Measurements from ENCODE around the gene OR4E2. TPM values are rescaled to one million over a fixed set of nuclear protein-coding genes. Genes with fewer than 3 reads are reported as not detected.
A peak's percentile ranks its signal among the peaks of the same experiment; 100 is the strongest.

OR4E2 gene
- total RNA-seq, 1 experiment from 2014 or later, result not detected

DNA sequence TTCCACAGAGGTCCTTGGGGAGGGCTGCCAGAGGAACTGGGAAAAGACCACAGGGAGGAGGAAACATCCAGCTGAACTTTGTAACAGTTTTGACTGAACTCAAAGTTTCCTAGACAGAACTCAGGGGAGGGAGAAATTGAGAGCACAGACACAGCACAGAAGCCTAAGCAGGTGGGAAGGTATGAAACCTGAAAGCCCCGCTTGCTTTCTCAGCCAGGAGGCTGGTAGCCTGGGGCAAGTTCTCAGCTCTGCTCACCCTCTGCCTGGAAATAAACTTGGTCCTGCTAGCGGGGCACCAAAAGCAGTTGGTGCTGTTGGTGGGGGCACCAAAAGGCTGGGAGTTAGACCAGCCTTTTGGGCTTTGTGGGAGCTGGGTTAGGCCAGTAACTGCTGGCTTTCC lies 45.9 kb downstream of the OR4E2 start:
- Histone ChIP-seq H2AFZ (ENCODE audit: low read length) (no peak overlapping the region), H3K9ac (ENCODE audit: low read length) (no peak overlapping the region), H3K27me3 (ENCODE audit: low read length) (no peaks in the 10 kb centered on the region; the same call in 1 of the 2 replicates), H4K20me1 (ENCODE audit: insufficient read depth, low read depth, low read length) (peaks cover 9% of the 10 kb centered on the region), H3K9me2 (replicated peaks; ENCODE audit: insufficient read depth, low read length) (no peaks in the 10 kb centered on the region), H3K4me2 (ENCODE audit: low read depth, low read length, poor library complexity, severe bottlenecking) (no peak overlapping the region), H3K36me3 (ENCODE audit: insufficient read depth, low read length) (no peaks in the 10 kb centered on the region), H3K4me1 (ENCODE audit: low read length) (peaks cover 35% of the 10 kb centered on the region), H3K79me2 (ENCODE audit: low read length) (no peaks in the 10 kb centered on the region), H3K4me3 (ENCODE audit: low read length) (no peak overlapping the region), H3K27ac (ENCODE audit: low read length) (no peak overlapping the region), H3K9me3 (ENCODE audit: low read length) (no peaks in the 10 kb centered on the region)
- no peak for DNase-seq

DNA sequence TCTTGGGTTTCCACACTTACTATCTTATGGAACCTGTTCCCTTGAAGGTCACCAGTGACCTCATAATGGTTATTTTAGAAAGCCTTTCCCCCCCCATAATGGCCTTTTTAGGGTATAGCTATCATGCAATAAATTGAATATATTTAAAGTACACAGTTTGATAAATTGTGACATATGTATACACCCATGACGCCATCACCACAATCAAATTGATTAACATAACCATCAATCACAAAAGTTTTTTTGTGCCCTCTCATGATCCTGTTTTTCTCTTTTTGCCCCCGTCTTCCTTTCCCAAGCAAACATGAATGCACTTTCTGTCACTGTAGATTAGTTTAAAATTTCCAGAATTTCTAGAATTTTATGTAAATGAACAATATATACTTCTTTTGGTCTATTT lies 48.7 kb downstream of the OR4E2 start:
- peaks cover 51% of the 10 kb centered on the region for H3K4me1 ChIP-seq (ENCODE audit: low read length)
- H3K36me3 ChIP-seq (ENCODE audit: insufficient read depth, low read length), result no peaks in the 10 kb centered on the region
- no peaks in the 10 kb centered on the region for H3K9me2 ChIP-seq (replicated peaks; ENCODE audit: insufficient read depth, low read length)
- H3K9ac ChIP-seq (ENCODE audit: low read length), result no peak overlapping the region
- no peak overlapping the region for H2AFZ ChIP-seq (ENCODE audit: low read length)
- no peaks in the 10 kb centered on the region for H3K79me2 ChIP-seq (ENCODE audit: low read length)
- H3K27me3 ChIP-seq (ENCODE audit: low read length), result peaks cover 8% of the 10 kb centered on the region; the same call in 1 of the 2 replicates
- H3K9me3 ChIP-seq (ENCODE audit: low read length), result peaks cover 7% of the 10 kb centered on the region
- H3K27ac ChIP-seq (ENCODE audit: low read length), result no peak overlapping the region
- no peak overlapping the region for H3K4me3 ChIP-seq (ENCODE audit: low read length)
- H3K4me2 ChIP-seq (ENCODE audit: low read depth, low read length, poor library complexity, severe bottlenecking), result no peak overlapping the region
- DNase-seq, result no peak
- peaks cover 9% of the 10 kb centered on the region; the same call in 1 of the 2 replicates for H4K20me1 ChIP-seq (ENCODE audit: insufficient read depth, low read depth, low read length)

DNA sequence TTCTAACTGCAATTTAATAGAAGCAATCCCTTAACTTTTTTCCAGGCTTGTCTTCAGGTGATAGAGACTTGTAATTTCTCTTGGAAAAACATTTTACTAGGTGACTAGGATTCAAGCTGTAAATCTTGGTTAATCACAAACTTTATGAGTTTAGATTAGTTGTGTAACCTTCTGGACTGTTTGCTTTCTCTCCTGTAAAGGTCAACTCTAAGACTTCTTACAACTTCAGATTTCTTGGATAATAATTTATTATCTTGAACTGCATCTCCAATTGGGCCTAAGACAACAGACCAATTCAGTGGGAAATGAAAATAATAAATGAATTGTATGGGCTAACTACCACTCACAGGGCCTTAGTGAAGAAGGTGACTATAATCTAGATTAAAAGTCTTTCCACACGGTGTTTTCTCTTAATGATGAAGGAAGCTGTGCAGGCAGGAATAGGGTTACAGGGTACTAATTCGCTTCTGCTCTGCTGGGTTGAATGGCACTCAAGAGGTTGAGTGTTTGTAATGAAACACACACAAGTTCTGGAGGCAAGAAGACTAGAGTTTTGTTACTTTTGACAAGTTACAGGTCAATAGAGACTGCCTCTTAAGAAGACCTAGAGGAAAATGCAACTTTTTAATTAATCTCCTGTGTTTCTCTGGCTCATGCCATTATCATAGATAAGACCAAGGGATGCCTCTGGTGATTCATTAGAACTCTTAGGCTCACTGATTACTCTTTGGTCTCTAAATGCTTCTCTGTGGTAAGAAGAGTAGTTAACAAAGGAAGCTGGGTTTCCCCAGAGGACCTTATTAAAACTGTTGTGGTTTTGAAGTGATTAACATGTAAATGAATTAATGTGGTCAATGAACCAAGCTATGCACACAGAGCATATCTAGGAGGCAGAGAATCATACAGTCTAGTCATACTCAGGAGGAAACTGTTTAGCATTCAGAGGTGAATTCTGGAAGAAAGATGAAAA lies 50.0 kb downstream of the OR4E2 start:
- Histone ChIP-seq H3K4me3 (ENCODE audit: low read length) (peak overlapping the region; percentile 49), H3K27me3 (ENCODE audit: low read length) (peaks cover 13% of the 10 kb centered on the region; the same call in 1 of the 2 replicates), H3K9ac (ENCODE audit: low read length) (no peak overlapping the region), H2AFZ (ENCODE audit: low read length) (no peak overlapping the region), H3K79me2 (ENCODE audit: low read length) (no peaks in the 10 kb centered on the region), H3K4me2 (ENCODE audit: low read depth, low read length, poor library complexity, severe bottlenecking) (peak overlapping the region; percentile 76), H3K9me3 (ENCODE audit: low read length) (peaks cover 8% of the 10 kb centered on the region), H3K9me2 (replicated peaks; ENCODE audit: insufficient read depth, low read length) (no peaks in the 10 kb centered on the region), H4K20me1 (ENCODE audit: insufficient read depth, low read depth, low read length) (peaks cover 9% of the 10 kb centered on the region; the same call in 1 of the 2 replicates), H3K27ac (ENCODE audit: low read length) (peak overlapping the region; percentile 87), H3K4me1 (ENCODE audit: low read length) (peaks cover 51% of the 10 kb centered on the region), H3K36me3 (ENCODE audit: insufficient read depth, low read length) (no peaks in the 10 kb centered on the region; the same call in 1 of the 2 replicates)
- DNase-seq, result peak; percentile 96

GRCh38 chr14:21704338-21704737 lies 50.7 kb downstream of the OR4E2 start:
- DNase-seq, result peak; percentile 85
- H3K79me2 ChIP-seq (ENCODE audit: low read length), result no peaks in the 10 kb centered on the region

DNA sequence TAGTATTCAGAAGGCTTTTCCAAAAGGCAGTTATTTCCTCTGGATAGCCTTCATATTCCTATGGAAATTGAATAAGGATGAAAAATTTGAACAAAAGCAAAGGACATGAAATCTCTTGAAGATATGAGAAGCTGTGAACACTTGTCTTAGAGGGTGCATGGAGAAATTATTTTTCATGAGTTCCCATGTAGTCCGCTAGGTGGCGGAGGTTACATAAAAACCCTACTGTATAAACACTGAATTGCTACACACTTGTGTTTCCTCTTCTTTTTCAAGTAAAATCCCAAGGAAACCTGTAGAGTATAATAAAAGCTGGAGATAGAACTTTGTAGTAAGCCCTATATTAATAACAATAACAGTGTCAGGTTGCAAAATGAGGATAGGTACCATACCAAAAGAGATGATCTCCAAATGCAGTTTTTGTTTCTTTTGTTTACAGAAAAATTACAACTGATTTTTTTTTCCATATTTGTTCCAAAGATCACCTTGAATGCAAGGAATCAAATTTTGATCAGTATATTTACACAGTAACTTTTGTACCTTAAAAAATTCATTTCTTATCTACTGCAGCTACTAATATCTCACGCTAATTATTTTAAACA lies 57.8 kb downstream of the OR4E2 start:
- no peaks in the 10 kb centered on the region for H4K20me1 ChIP-seq (ENCODE audit: insufficient read depth, low read depth, low read length)
- peaks cover 13% of the 10 kb centered on the region for H3K9me3 ChIP-seq (ENCODE audit: low read length)
- no peak overlapping the region for H3K27ac ChIP-seq (ENCODE audit: low read length)
- no peak overlapping the region for H3K4me3 ChIP-seq (ENCODE audit: low read length)
- peaks cover 20% of the 10 kb centered on the region; the same call in 1 of the 2 replicates for H3K27me3 ChIP-seq (ENCODE audit: low read length)
- no peak overlapping the region for H2AFZ ChIP-seq (ENCODE audit: low read length)
- no peak overlapping the region for H3K9ac ChIP-seq (ENCODE audit: low read length)
- peak; percentile 89 for DNase-seq
- no peak overlapping the region for H3K4me2 ChIP-seq (ENCODE audit: low read depth, low read length, poor library complexity, severe bottlenecking)
- H3K36me3 ChIP-seq (ENCODE audit: insufficient read depth, low read length), result no peaks in the 10 kb centered on the region; the same call in 1 of the 2 replicates
- no peaks in the 10 kb centered on the region for H3K79me2 ChIP-seq (ENCODE audit: low read length)
- peaks cover 14% of the 10 kb centered on the region for H3K4me1 ChIP-seq (ENCODE audit: low read length)
- H3K9me2 ChIP-seq (replicated peaks; ENCODE audit: insufficient read depth, low read length), result no peaks in the 10 kb centered on the region

More at GRCh38 chr14:21704338-21704737, 50.7 kb downstream of the OR4E2 start:
- peaks cover 9% of the 10 kb centered on the region; the same call in 1 of the 2 replicates for H4K20me1 ChIP-seq (ENCODE audit: insufficient read depth, low read depth, low read length)
- peaks cover 14% of the 10 kb centered on the region for H3K9me3 ChIP-seq (ENCODE audit: low read length)
- peak overlapping the region; percentile 87 for H3K27ac ChIP-seq (ENCODE audit: low read length)
- peaks cover 18% of the 10 kb centered on the region; the same call in 1 of the 2 replicates for H3K27me3 ChIP-seq (ENCODE audit: low read length)
- no peaks in the 10 kb centered on the region; the same call in 1 of the 2 replicates for H3K36me3 ChIP-seq (ENCODE audit: insufficient read depth, low read length)
- peak overlapping the region; percentile 49 for H3K4me3 ChIP-seq (ENCODE audit: low read length)
- no peak overlapping the region for H2AFZ ChIP-seq (ENCODE audit: low read length)
- H3K9me2 ChIP-seq (replicated peaks; ENCODE audit: insufficient read depth, low read length), result no peaks in the 10 kb centered on the region
- peak overlapping the region; percentile 76 for H3K4me2 ChIP-seq (ENCODE audit: low read depth, low read length, poor library complexity, severe bottlenecking)
- no peak overlapping the region for H3K9ac ChIP-seq (ENCODE audit: low read length)
- H3K4me1 ChIP-seq (ENCODE audit: low read length), result peaks cover 54% of the 10 kb centered on the region

DNA sequence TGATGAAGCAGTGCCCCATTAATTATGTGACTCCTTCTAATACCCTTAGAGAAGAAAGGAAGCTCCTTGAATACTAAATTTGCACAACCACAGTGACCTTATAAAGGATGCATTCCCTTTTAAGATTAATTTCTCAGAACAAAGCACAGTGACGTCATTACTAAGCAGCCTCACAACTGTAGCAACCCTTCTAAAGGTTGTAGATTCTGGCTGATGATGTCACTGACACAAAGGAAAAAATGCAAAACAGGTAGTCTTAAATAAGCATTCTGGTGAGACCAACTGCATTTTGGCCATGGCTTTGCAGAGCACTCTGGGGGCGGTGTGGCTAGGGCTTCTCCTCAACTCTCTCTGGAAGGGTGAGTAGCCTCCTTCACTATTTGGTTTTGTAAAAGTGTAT lies 58.4 kb downstream of the OR4E2 start:
- Histone ChIP-seq H3K4me2 (ENCODE audit: low read depth, low read length, poor library complexity, severe bottlenecking) (peak overlapping the region; percentile 18), H3K9ac (ENCODE audit: low read length) (no peak overlapping the region), H4K20me1 (ENCODE audit: insufficient read depth, low read depth, low read length) (no peaks in the 10 kb centered on the region), H3K4me3 (ENCODE audit: low read length) (no peak overlapping the region), H3K79me2 (ENCODE audit: low read length) (no peaks in the 10 kb centered on the region), H3K27me3 (ENCODE audit: low read length) (peaks cover 14% of the 10 kb centered on the region; the same call in 1 of the 2 replicates), H3K4me1 (ENCODE audit: low read length) (peaks cover 14% of the 10 kb centered on the region), H3K9me2 (replicated peaks; ENCODE audit: insufficient read depth, low read length) (no peaks in the 10 kb centered on the region), H2AFZ (ENCODE audit: low read length) (no peak overlapping the region), H3K36me3 (ENCODE audit: insufficient read depth, low read length) (no peaks in the 10 kb centered on the region; the same call in 1 of the 2 replicates), H3K27ac (ENCODE audit: low read length) (no peak overlapping the region), H3K9me3 (ENCODE audit: low read length) (peaks cover 7% of the 10 kb centered on the region)
- no peak for DNase-seq

DNA sequence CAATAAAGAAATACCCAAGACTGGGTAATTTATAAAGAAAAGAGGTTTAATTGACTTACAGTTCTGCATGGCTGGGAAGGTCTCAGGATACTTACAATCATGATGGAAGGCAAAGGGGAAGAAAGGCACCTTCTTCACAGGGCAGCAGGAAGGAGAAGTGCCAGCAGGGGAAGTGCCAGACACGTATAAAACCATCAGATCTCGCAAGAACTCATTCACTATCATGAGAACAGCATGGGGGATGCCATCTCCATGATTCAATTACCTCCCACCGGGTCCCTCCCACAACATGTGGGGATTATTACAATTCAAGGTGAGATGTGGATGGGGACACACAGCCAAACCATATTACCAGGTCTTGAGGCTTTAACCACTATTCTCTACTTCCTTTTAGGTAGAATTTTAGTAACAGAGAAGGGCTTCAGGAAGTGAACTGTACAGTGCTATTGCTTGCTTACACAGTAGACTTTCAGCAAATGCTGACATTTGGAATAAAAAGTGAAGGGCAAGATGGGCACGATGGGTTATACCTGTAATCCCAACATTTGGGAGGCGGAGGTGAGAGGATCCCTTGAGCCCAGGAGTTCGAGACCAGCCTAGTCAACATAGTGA lies 60.8 kb downstream of the OR4E2 start:
- Histone ChIP-seq H3K4me3 (ENCODE audit: low read length) (no peak overlapping the region), H2AFZ (ENCODE audit: low read length) (no peak overlapping the region), H4K20me1 (ENCODE audit: insufficient read depth, low read depth, low read length) (no peaks in the 10 kb centered on the region), H3K79me2 (ENCODE audit: low read length) (no peaks in the 10 kb centered on the region), H3K27ac (ENCODE audit: low read length) (no peak overlapping the region), H3K4me2 (ENCODE audit: low read depth, low read length, poor library complexity, severe bottlenecking) (no peak overlapping the region), H3K9ac (ENCODE audit: low read length) (no peak overlapping the region), H3K9me3 (ENCODE audit: low read length) (no peaks in the 10 kb centered on the region), H3K27me3 (ENCODE audit: low read length) (peaks cover 3% of the 10 kb centered on the region; the same call in 1 of the 2 replicates), H3K9me2 (replicated peaks; ENCODE audit: insufficient read depth, low read length) (no peaks in the 10 kb centered on the region), H3K36me3 (ENCODE audit: insufficient read depth, low read length) (no peaks in the 10 kb centered on the region), H3K4me1 (ENCODE audit: low read length) (peaks cover 11% of the 10 kb centered on the region)
- DNase-seq, result no peak
